Left hindlimb (tissue), 1 donor: ENCODE data around the gene IGSF21.

Experiments used
- DNase-seq: peaks from one replicate; pipeline ENCODE4 v3.0.0-alpha.2; 2018

The IGSF21 gene

GRCh38 chr1:18305182-18305795, 197.7 kb downstream of the IGSF21 start:
- no peak for DNase-seq

GRCh38 chr1:18307329-18307898, 199.8 kb downstream of the IGSF21 start:
- DNase-seq: no peak

- DNase-seq: peak; percentile 37
These were observed 202.1 kb downstream of the IGSF21 start for GRCh38 chr1:18309552-18310155.

GRCh38 chr1:18312961-18313360, 205.4 kb downstream of the IGSF21 start:
- no peak for DNase-seq

- no peak for DNase-seq
These were observed 205.9 kb downstream of the IGSF21 start for GRCh38 chr1:18313523-18313922.

GRCh38 chr1:18314399-18314798, 206.8 kb downstream of the IGSF21 start:
- no peak for DNase-seq

GRCh38 chr1:18315449-18315848, 207.9 kb downstream of the IGSF21 start:
- no peak for DNase-seq

- DNase-seq: no peak
These were observed 209.2 kb downstream of the IGSF21 start for GRCh38 chr1:18316764-18317163.

GRCh38 chr1:18319099-18319498, 211.5 kb downstream of the IGSF21 start:
- no peak for DNase-seq

- no peak for DNase-seq
These were observed 212.5 kb downstream of the IGSF21 start for GRCh38 chr1:18320051-18320450.

GRCh38 chr1:18322368-18323032, 214.9 kb downstream of the IGSF21 start:
- no peak for DNase-seq

GRCh38 chr1:18323259-18323658, 215.7 kb downstream of the IGSF21 start:
- DNase-seq: no peak

GRCh38 chr1:18324246-18324645, 216.6 kb downstream of the IGSF21 start:
- no peak for DNase-seq

- no peak for DNase-seq
These were observed 217.5 kb downstream of the IGSF21 start for GRCh38 chr1:18325136-18325535.

- DNase-seq: no peak
These were observed 218.8 kb downstream of the IGSF21 start for GRCh38 chr1:18326211-18326897.

- DNase-seq: no peak
These were observed 220.1 kb downstream of the IGSF21 start for GRCh38 chr1:18327650-18328049.

GRCh38 chr1:18328803-18329202, 221.2 kb downstream of the IGSF21 start:
- no peak for DNase-seq

- DNase-seq: no peak
These were observed 222.1 kb downstream of the IGSF21 start for GRCh38 chr1:18329469-18330253.

- DNase-seq: no peak
These were observed 225.0 kb downstream of the IGSF21 start for GRCh38 chr1:18332576-18332975.

- DNase-seq: no peak
These were observed 225.6 kb downstream of the IGSF21 start for GRCh38 chr1:18333220-18333619.

GRCh38 chr1:18336801-18337200, 229.2 kb downstream of the IGSF21 start:
- DNase-seq: no peak

GRCh38 chr1:18337757-18338156, 230.2 kb downstream of the IGSF21 start:
- no peak for DNase-seq

GRCh38 chr1:18339161-18339560, 231.6 kb downstream of the IGSF21 start:
- no peak for DNase-seq
